ENCODE data around the gene DRG2. TPM values are rescaled to one million over a fixed set of nuclear protein-coding genes. Genes with fewer than 3 reads are reported as not detected.

Gene DRG2
- total RNA-seq, 8 experiments from 2014 or later: 16.8 to 40.1 (median 25.8) TPM

DNA sequence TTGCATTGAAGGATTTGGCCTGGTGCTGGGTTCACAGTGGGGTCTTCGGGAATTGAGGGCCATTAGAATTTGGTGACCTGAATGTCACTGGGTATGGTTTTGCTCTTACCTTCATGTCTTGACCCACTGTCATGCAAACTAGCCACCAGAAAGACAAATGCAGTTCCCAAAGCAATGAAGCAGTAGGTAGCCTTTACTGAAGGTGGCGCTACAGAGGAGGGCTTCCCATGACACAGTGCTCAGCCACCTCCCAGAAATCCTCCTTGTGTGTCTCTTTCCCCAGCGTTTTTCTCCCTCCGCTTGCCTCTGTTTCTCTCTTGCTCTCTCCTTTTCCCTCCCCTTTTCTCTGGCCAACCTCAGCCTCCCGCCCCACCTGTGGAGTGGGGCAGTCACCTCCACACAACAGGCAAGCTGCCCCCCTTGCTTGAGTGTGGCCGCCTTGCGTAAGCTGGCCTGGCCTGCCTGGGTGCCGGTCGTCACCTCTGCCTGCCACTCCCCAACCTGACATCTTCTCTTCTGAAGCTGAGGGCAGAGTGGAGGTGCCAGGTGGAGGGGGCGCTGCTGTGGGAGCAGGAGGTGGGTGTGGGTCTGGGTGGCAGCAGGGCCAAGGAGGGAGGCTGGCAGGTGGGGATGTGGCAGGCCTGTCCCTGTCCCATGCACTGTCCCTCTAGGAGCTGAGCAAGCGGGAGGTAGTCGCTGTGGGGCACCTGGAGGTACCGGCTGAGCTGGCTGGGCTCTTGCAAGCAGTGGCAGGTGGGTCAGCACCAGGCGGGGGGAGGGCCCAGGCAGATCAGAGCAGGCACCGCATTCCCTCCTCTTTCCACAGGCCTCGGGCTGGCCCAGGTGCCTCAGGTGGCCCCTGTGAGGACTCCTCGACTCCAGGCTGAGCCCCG is 55.5 kb downstream of the DRG2 start:
- WGBS, 10 experiments: 0 to 80% (median 35%) methylated on average over 1 to 4 of the region's 18 CpGs; no CpG with 5 or more reads in 4 of the 10 experiments
- in situ Hi-C loops (cut with MboI; ENCODE audit: low pct_unique_long_range_greater_than_20kb in 2 of 9, low sequenced_read_pairs in 9 of 9, unreplicated experiment in 9 of 9): no loop called here
- ATAC-seq (replicated peaks in 6 of 8): peak in 7 of 8 experiments; percentile 2 to 58 (median 34)
- peaks cover 2% of the 10 kb centered on the region in 2 donors for H3K4me1 ChIP-seq (replicated peaks in 1 of 2)
- no peak overlapping the region for H3K27ac ChIP-seq
- H3K4me3 ChIP-seq: no peak overlapping the region

DNA sequence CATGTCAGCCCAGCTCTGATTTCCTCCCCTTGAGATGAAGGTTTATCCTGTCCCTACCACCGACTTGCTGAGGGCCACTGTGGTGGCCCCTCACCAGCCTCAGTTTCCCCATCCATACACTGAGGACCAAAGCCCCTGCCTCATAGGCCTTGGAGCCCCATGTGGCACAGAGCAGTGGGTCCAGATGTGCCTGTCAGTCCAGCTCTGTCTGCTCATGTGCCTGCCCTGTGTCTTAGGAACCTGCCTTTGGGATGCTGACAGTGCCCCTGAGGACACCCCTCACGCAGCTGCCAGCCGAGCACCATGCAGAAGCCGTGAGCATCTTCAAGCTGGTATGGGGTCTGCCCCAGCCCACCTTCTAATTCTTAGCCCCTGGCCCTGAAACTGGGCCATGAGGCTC is 56.5 kb downstream of the DRG2 start:
- in situ Hi-C loops (cut with MboI; ENCODE audit: low pct_unique_long_range_greater_than_20kb in 2 of 9, low sequenced_read_pairs in 9 of 9, unreplicated experiment in 9 of 9): no loop called here
- ATAC-seq (replicated peaks in 6 of 8): no peak
- 33 to 100% (median 60%) methylated on average over 1 to 2 of the region's 4 CpGs; no CpG with 5 or more reads in 5 of the 10 experiments for WGBS, 10 experiments
- peaks cover 2% of the 10 kb centered on the region in 2 donors for H3K4me1 ChIP-seq (replicated peaks in 1 of 2)
- no peak overlapping the region for H3K4me3 ChIP-seq
- H3K27ac ChIP-seq: no peak overlapping the region

DNA sequence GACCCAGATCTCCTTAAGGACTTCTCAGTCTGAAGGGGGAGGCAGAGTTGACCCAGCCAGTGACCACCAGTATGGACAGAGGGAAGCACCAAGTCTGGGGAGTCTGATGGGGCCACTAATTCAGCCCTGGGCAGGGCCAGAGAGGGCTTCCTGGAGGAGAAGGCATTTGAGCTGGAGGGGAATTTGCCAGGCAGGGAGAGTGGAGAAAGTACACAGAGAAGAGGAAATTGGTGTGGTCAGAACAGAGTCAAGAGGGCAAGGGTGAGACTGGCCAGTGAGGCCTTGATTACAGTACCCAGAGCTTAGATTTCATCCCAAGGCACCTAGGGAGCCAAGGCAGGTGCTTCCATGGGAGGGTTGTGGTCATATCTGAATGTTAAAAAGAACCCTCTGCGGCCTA is 57.1 kb downstream of the DRG2 start:
- no peak for ATAC-seq (replicated peaks in 6 of 8)
- Histone ChIP-seq H3K27ac (no peak overlapping the region), H3K4me3 (no peak overlapping the region), H3K4me1 (replicated peaks in 1 of 2) (peaks cover 2% of the 10 kb centered on the region in 2 donors)
- in situ Hi-C loops (cut with MboI; ENCODE audit: low pct_unique_long_range_greater_than_20kb in 2 of 9, low sequenced_read_pairs in 9 of 9, unreplicated experiment in 9 of 9): no loop called here
- no CpG with 5 or more reads among the region's 1 CpG for WGBS, 10 experiments

DNA sequence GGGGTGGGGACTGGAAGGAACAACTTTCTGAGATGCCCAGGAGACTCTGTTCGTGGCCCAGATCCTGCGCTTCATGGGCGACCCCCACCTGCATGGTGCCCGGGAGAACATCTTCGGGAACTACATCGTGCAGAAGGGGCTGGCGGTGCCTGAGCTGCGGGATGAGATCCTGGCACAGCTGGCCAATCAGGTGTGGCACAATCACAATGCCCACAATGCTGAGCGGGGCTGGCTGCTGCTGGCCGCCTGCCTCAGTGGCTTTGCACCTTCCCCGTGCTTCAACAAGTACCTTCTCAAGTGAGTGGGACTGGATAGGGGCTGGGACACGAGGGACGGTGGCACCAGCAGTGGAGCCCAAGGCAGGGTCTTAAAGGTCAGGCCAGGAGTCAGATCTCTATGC is 58.1 kb downstream of the DRG2 start:
- H3K4me1 ChIP-seq (replicated peaks in 1 of 2): peaks cover 2 to 5% of the 10 kb centered on the region in 2 donors
- WGBS, 10 experiments: 60 to 92% (median 73%) methylated on average over 1 to 3 of the region's 13 CpGs; no CpG with 5 or more reads in 6 of the 10 experiments
- H3K4me3 ChIP-seq: no peak overlapping the region
- H3K27ac ChIP-seq: no peak overlapping the region
- in situ Hi-C loops (cut with MboI; ENCODE audit: low pct_unique_long_range_greater_than_20kb in 2 of 9, low sequenced_read_pairs in 9 of 9, unreplicated experiment in 9 of 9): no loop called here
- ATAC-seq (replicated peaks in 6 of 8): no peak

DNA sequence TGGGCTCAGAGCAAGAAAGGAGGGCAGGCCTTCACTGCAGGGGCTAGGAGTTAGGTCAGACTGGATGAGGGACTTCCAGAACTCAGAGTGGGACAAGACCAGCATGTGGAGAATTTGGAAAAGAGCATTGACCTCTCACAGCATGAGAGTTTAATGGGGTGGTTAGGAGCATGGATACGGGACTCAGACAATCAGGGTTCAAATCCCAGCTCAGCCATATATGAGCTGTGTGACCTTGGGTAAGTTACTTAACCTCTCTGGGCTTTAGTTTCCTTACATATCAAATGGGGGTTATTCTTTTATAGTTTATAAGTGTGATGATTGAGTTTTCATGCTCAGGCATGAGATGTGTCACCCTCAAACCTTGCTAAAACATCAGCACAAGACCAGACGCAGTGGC is 58.5 kb downstream of the DRG2 start:
- 14 to 100% (median 87%) methylated on average over 1 to 2 of the region's 2 CpGs; no CpG with 5 or more reads in 4 of the 10 experiments for WGBS, 10 experiments
- Histone ChIP-seq H3K27ac (no peak overlapping the region), H3K4me1 (replicated peaks in 1 of 2) (peaks cover 2 to 5% of the 10 kb centered on the region in 2 donors), H3K4me3 (no peak overlapping the region)
- no peak for ATAC-seq (replicated peaks in 6 of 8)
- in situ Hi-C loops (cut with MboI; ENCODE audit: low pct_unique_long_range_greater_than_20kb in 2 of 9, low sequenced_read_pairs in 9 of 9, unreplicated experiment in 9 of 9): no loop called here

DNA sequence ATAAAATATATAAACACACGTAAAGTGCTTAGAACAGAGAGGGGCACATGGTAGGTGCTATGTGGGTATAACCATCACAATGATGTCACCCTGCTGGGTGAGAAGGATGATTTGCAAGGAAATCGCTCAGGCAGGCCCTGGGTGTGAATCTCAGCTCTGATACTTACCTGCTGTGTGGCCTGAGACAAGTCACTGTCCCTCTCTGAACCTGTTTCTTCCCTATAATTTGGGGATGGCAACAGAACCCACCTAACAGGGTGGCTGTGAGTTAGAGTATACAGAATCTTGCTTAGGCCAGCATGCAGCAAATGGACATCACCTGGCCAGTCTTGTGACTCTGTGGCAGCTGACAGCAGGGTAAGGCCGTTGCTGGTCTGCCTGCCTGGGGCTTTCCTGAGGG is 59.2 kb downstream of the DRG2 start:
- H3K4me3 ChIP-seq: no peak overlapping the region
- peaks cover 0 to 9% of the 10 kb centered on the region in 2 donors for H3K4me1 ChIP-seq (replicated peaks in 1 of 2)
- WGBS, 10 experiments: 50 to 100% (median 86%) methylated on average over 1 to 3 of the region's 3 CpGs; no CpG with 5 or more reads in 4 of the 10 experiments
- H3K27ac ChIP-seq: no peak overlapping the region
- ATAC-seq (replicated peaks in 6 of 8): no peak
- in situ Hi-C loops (cut with MboI; ENCODE audit: low pct_unique_long_range_greater_than_20kb in 2 of 9, low sequenced_read_pairs in 9 of 9, unreplicated experiment in 9 of 9): no loop called here

DNA sequence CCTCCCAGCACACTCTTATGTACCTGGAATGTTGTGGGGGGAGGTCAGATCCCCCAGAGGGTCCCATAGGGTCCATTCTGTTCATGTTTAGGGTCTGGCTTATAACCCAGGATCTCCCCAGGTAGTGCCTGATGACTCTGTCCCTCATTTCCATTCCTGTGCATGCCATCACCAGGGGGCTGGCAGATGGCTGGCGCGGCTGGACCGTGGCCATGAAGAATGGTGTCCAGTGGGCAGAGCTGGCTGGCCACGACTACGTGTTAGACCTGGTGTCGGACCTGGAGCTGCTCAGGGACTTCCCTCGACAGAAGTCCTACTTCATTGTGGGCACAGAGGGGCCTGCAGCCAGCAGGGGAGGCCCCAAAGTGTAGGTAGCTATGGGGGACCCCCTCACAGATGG is 60.8 kb downstream of the DRG2 start:
- no peak for ATAC-seq (replicated peaks in 6 of 8)
- Histone ChIP-seq H3K27ac (no peak overlapping the region), H3K4me3 (no peak overlapping the region), H3K4me1 (replicated peaks in 1 of 2) (peaks cover 5 to 9% of the 10 kb centered on the region in 2 donors)
- in situ Hi-C loops (cut with MboI; ENCODE audit: low pct_unique_long_range_greater_than_20kb in 2 of 9, low sequenced_read_pairs in 9 of 9, unreplicated experiment in 9 of 9): no loop called here
- 60 to 86% (median 80%) methylated on average over 1 to 4 of the region's 7 CpGs; no CpG with 5 or more reads in 7 of the 10 experiments for WGBS, 10 experiments

DNA sequence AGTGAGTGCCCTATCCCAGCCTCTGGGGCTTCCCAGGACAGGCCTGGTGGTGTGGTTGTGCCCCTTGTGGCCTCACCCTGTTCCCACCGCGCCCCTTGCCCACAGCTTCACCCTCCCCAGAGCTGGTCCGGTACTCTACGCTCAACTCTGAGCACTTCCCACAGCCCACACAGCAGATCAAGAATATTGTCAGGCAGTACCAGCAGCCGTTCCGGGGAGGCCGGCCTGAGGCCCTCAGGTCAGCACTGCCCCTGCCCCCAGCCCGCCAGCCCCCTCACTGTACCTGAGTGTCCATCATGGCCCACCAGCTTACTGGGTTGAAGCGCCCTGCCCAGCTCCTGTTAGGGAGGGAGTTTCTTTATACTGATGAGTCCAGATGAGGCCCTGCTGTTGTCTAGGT is 63.5 kb downstream of the DRG2 start:
- Histone ChIP-seq H3K4me1 (replicated peaks in 1 of 2) (peaks cover 12 to 20% of the 10 kb centered on the region in 2 donors), H3K4me3 (no peak overlapping the region), H3K27ac (no peak overlapping the region)
- in situ Hi-C loops (cut with MboI; ENCODE audit: low pct_unique_long_range_greater_than_20kb in 2 of 9, low sequenced_read_pairs in 9 of 9, unreplicated experiment in 9 of 9): no loop called here
- ATAC-seq (replicated peaks in 6 of 8): peak in 1 of 8 experiments; percentile 4
- WGBS, 10 experiments: 100% methylated on average over 1 of the region's 9 CpGs; no CpG with 5 or more reads in 9 of the 10 experiments

DNA sequence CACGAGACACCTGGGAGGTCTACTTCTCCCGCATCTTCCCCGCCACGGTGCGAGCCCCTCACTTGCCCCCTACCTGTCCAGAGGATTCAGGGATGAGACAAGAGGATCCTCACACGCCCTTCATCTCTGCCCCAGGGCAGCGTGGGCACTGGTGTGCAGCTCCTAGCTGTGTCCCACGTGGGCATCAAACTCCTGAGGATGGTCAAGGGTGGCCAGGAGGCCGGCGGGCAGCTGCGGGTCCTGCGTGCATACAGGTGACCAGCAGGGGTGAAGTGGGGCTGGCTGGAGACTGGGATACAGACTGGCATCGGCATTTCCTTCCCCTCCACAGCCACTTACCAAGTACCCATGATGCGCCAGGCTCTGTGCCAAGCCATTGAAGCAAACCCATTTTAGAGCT is 67.4 kb downstream of the DRG2 start:
- ATAC-seq (replicated peaks in 6 of 8): no peak
- no peak overlapping the region for H3K4me3 ChIP-seq
- H3K4me1 ChIP-seq (replicated peaks in 1 of 2): peaks cover 12 to 23% of the 10 kb centered on the region in 2 donors
- H3K27ac ChIP-seq: no peak overlapping the region
- 70 to 100% (median 97%) methylated on average over 1 to 4 of the region's 14 CpGs; no CpG with 5 or more reads in 4 of the 10 experiments for WGBS, 10 experiments
- in situ Hi-C loops (cut with MboI; ENCODE audit: low pct_unique_long_range_greater_than_20kb in 2 of 9, low sequenced_read_pairs in 9 of 9, unreplicated experiment in 9 of 9): no loop called here

DNA sequence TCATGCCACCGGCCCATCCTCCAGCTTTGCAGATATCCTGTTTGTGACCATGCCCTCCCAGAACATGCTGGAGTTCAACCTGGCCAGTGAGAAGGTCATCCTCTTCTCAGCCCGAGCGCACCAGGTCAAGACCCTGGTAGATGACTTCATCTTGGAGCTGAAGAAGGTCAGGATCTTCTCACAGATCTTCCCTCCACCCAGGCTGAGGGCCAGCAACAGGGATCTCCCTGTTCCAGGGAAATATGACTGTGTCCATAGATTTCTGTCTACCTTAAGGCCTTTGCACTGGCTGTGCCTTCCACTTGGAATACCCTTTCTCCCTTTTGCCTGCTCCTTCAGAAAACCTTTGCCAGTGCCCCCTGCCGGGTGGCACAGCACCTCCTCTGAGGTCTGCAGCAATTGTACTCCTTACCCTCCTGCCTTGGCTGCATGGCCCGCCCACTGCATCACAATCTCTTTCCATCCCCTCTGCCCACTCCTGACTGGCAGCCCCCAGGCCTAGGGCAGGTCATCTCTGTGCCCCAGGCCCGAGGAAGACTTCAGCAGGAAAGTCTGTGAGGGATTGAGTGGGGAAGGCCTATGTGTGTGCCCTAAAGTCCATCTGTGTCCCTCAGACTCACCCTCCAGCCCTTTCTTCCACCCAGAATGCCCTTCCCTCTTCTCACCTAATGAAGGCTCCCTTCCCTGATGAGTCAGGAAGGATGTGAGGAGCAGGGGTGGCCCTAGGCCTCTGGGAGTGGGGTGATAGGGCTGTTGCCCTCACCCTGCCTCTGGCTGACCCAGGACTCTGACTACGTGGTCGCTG is 68.6 kb downstream of the DRG2 start:
- H3K27ac ChIP-seq: no peak overlapping the region
- in situ Hi-C loops (cut with MboI; ENCODE audit: low pct_unique_long_range_greater_than_20kb in 2 of 9, low sequenced_read_pairs in 9 of 9, unreplicated experiment in 9 of 9): no loop called here
- no peak overlapping the region for H3K4me3 ChIP-seq
- WGBS, 10 experiments: 0 to 97% (median 87%) methylated on average over 1 to 6 of the region's 8 CpGs; no CpG with 5 or more reads in 3 of the 10 experiments
- peak in 1 of 8 experiments; percentile 20 for ATAC-seq (replicated peaks in 6 of 8)
- peaks cover 19 to 27% of the 10 kb centered on the region in 2 donors for H3K4me1 ChIP-seq (replicated peaks in 1 of 2)

DNA sequence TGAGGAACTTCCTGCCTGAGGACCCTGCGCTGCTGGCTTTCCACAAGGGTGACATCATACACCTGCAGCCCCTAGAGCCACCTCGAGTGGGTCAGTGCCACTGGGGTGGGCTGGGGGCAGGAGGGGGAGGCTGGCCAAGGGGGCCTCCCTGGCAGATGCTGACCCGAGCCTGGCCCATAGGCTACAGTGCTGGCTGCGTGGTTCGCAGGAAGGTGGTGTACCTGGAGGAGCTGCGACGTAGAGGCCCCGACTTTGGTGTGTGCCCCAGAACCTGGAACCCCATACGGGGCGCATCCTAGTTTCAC is 69.2 kb downstream of the DRG2 start:
- no peak overlapping the region for H3K4me3 ChIP-seq
- no peak for ATAC-seq (replicated peaks in 6 of 8)
- no peak overlapping the region for H3K27ac ChIP-seq
- 100% methylated on average over 4 of the region's 10 CpGs; no CpG with 5 or more reads in 9 of the 10 experiments for WGBS, 10 experiments
- in situ Hi-C loops (cut with MboI; ENCODE audit: low pct_unique_long_range_greater_than_20kb in 2 of 9, low sequenced_read_pairs in 9 of 9, unreplicated experiment in 9 of 9): no loop called here
- H3K4me1 ChIP-seq (replicated peaks in 1 of 2): peaks cover 25 to 29% of the 10 kb centered on the region in 2 donors

All from motor neuron (in vitro differentiated cells).